Suprapubic skin (tissue), 4 donors: Measurements from ENCODE around the gene CA12. TPM values are rescaled to one million over a fixed set of nuclear protein-coding genes. Genes with fewer than 3 reads are reported as not detected.

Experiments used
- DNase-seq, 2 donors: peaks; one replicate each; pipeline ENCODE4 v3.0.0-alpha.2; 2019; ENCODE audit warnings: low spot score in 2 of 2
- H3K27ac ChIP-seq: fragments of 200-600 bp; sonication (generic); one replicate; pipeline ENCODE4 v1.5.1; 2019
- H3K27me3 ChIP-seq: fragments of 200-600 bp; sonication (generic); one replicate; pipeline ENCODE4 v1.5.1; 2019
- H3K36me3 ChIP-seq: fragments of 200-600 bp; sonication (generic); one replicate; pipeline ENCODE4 v1.5.1; 2019
- H3K4me1 ChIP-seq: fragments of 200-600 bp; sonication (generic); one replicate; pipeline ENCODE4 v1.5.1; 2019
- H3K4me3 ChIP-seq: fragments of 200-600 bp; sonication (generic); one replicate; pipeline ENCODE4 v1.5.1; 2019; ENCODE audit warnings: mild to moderate bottlenecking
- H3K9me3 ChIP-seq: fragments of 200-600 bp; sonication (generic); one replicate; pipeline ENCODE4 v1.5.1; 2019
- CTCF ChIP-seq, 2 donors: fragments of 200-600 bp in 1 of 2; fragments of 450-650 bp in 1 of 2; sonication (generic) in 1 of 2; IDR thresholded peaks; one replicate each; pipeline ENCODE4 v1.5.1; 2016 to 2019; ENCODE audit warnings: antibody characterized with exemption in 2 of 2, mild to moderate bottlenecking in 1 of 2, moderate library complexity in 1 of 2
- EP300 ChIP-seq: sonication (generic); formaldehyde crosslinking; IDR thresholded peaks from one replicate; pipeline ENCODE4 v1.6.1; 2017; ENCODE audit warnings: antibody characterized with exemption
- POLR2A ChIP-seq, 2 donors: fragments of 450-650 bp; IDR thresholded peaks; one replicate each; pipeline ENCODE4 v1.6.1; 2017; ENCODE audit warnings: antibody characterized with exemption in 2 of 2, mild to moderate bottlenecking in 2 of 2, moderate library complexity in 2 of 2
- POLR2AphosphoS5 ChIP-seq, 3 donors: sonication (generic); formaldehyde crosslinking; IDR thresholded peaks; one replicate each; pipeline ENCODE4 v1.6.1; 2017; ENCODE audit warnings: antibody characterized with exemption in 3 of 3
- WGBS: methylation state at CpG from one replicate; pipeline ENCODE4 v1.1.5; 2018; 5-methylcytosine and 5-hydroxymethylcytosine counted together
- total RNA-seq, 4 donors: library from RNA; depleted of rRNA; stranded (reverse); fragments of >200 nt; gene quantifications; one replicate each; pipeline ENCODE4 v1.1.0, GENCODE V29; 2016

The CA12 gene
- total RNA-seq, 4 donors from 2014 or later = 292 to 338 (median 317) TPM

DNA sequence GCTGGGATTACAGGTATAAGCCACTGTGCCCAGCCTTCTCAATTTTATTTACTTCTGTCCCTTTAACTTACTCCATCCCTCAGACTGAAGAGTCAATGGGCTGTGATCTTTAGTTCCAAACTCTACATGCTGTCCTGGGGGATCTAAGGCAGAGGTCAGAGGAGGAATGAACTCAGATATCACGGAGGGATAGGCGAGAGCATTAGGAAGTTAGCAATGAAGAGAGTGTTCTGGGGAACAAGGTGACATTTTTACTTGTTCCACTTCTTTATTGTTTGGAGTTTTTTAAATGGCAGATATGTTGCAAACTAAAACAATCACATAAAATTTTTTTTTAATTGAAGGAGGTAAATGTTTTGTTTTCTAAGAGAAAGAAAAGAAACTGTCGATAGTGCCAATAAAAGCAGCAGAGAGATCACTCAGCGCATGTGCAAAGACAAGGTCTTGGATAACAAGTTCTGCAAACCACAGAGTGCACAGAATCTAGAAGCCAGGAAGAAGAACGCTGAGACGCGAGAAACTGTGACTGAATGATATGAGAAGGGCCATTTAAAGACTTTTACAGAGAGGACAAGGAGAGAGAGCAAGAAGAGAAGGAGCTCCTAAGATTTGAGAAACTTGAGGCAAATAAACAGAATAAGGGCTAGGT lies 10.8 kb upstream of the CA12 start:
- TF ChIP-seq POLR2AphosphoS5 (IDR thresholded peaks at IDR 0.05) (no peak), EP300 (no peak), CTCF (IDR thresholded peaks at IDR 0.05) (no peak), POLR2A (IDR thresholded peaks at IDR 0.05) (no peak)
- H3K27ac ChIP-seq = no peak overlapping the region
- WGBS = 64% methylated on average over 7 of the region's 7 CpGs
- H3K36me3 ChIP-seq = no peaks in the 10 kb centered on the region
- no peaks in the 10 kb centered on the region for H3K9me3 ChIP-seq
- no peaks in the 10 kb centered on the region for H3K27me3 ChIP-seq
- no peak for DNase-seq
- peaks cover 16% of the 10 kb centered on the region for H3K4me1 ChIP-seq
- H3K4me3 ChIP-seq = no peak overlapping the region

DNA sequence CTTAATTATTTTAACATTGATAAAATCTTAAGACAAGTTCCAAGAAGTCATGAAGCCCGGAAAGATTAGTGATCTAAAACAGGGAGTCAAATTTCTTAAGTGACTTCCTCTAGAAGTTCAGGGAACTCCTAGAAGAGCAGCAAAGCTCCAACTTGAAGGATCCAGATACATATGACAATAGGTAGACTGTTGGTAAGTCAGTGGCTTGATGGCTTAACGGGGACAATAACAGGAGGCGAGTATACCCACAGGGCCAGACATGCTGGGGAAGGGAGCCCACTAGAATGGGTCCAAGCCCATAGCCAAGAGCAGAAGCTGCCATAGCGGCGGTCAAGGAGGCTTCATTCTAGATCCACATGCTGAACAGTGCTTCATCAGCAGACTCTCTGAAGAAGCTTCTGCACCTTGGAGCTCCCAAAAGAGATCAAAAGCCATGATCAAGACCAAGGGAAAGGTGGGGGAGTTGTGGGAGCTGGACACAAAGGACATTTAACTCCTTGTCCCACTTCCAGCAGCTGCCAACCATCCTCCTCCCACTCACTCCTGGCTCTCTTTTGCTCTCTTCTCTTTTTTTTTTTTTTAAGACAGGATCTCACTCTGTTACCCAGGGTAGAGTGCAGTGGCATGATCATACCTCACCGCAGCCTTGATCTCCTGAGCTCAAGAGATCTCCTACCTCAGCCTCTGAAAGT lies 10.2 kb upstream of the CA12 start:
- TF ChIP-seq POLR2AphosphoS5 (IDR thresholded peaks at IDR 0.05) (no peak), POLR2A (IDR thresholded peaks at IDR 0.05) (no peak), EP300 (no peak), CTCF (IDR thresholded peaks at IDR 0.05) (no peak)
- Histone ChIP-seq H3K27ac (no peak overlapping the region), H3K4me1 (peaks cover 16% of the 10 kb centered on the region), H3K36me3 (no peaks in the 10 kb centered on the region), H3K9me3 (no peaks in the 10 kb centered on the region), H3K4me3 (no peak overlapping the region), H3K27me3 (no peaks in the 10 kb centered on the region)
- no peak for DNase-seq
- 83% methylated on average over 6 of the region's 6 CpGs for WGBS

DNA sequence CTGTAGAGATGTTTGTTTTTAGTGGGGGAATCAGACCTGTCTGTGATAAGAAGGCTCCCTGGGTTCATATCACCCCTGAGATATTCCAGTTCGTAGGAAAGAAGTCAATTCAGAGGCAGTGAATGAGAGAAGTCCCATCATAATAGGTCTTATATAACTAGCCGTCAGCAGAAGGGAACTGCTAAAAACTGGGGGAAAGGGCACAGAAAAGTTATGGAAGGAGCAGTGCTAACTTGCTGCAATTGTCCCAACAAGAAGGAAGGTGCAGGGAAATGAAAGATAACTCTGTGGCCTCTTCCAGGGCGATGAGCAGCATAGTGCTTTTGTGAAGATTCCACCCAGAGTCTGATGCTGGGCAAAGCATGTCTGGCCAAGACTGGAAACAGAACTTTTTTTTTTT lies 9.0 kb upstream of the CA12 start:
- Histone ChIP-seq H3K27ac (no peak overlapping the region), H3K4me1 (peaks cover 16% of the 10 kb centered on the region), H3K36me3 (no peaks in the 10 kb centered on the region), H3K9me3 (no peaks in the 10 kb centered on the region), H3K27me3 (no peaks in the 10 kb centered on the region), H3K4me3 (no peak overlapping the region)
- 66% methylated on average over 3 of the region's 3 CpGs for WGBS
- no peak for DNase-seq
- TF ChIP-seq POLR2AphosphoS5 (IDR thresholded peaks at IDR 0.05) (no peak), CTCF (IDR thresholded peaks at IDR 0.05) (no peak), EP300 (no peak), POLR2A (IDR thresholded peaks at IDR 0.05) (no peak)

- Histone ChIP-seq H3K36me3 (no peaks in the 10 kb centered on the region), H3K27me3 (no peaks in the 10 kb centered on the region), H3K27ac (no peak overlapping the region), H3K4me1 (peaks cover 16% of the 10 kb centered on the region), H3K9me3 (no peaks in the 10 kb centered on the region), H3K4me3 (no peak overlapping the region)
- 63% methylated on average over 6 of the region's 6 CpGs for WGBS
- peak in 1 of 2 donors; percentile 77 for DNase-seq
- TF ChIP-seq CTCF (IDR thresholded peaks at IDR 0.05) (no peak), EP300 (no peak), POLR2AphosphoS5 (IDR thresholded peaks at IDR 0.05) (no peak), POLR2A (IDR thresholded peaks at IDR 0.05) (no peak)
Observed at GRCh38 chr15:63389902-63390670, 8.4 kb upstream of the CA12 start.

GRCh38 chr15:63388511-63388910 lies 6.9 kb upstream of the CA12 start:
- Histone ChIP-seq H3K27ac (no peak overlapping the region), H3K27me3 (no peaks in the 10 kb centered on the region), H3K9me3 (no peaks in the 10 kb centered on the region), H3K4me3 (no peak overlapping the region), H3K4me1 (peaks cover 16% of the 10 kb centered on the region), H3K36me3 (no peaks in the 10 kb centered on the region)
- TF ChIP-seq CTCF (IDR thresholded peaks at IDR 0.05) (no peak), POLR2AphosphoS5 (IDR thresholded peaks at IDR 0.05) (no peak), EP300 (no peak), POLR2A (IDR thresholded peaks at IDR 0.05) (no peak)
- 84% methylated on average over 5 of the region's 5 CpGs for WGBS
- DNase-seq = no peak
